Fibroblast of skin of left quadriceps (primary cell): Measurements from ENCODE around the gene CELF4.

ENCODE experiments used
- DNase-seq, 2 experiments: peaks; one replicate each; pipeline ENCODE4 v3.0.0-alpha.2; 2013; ENCODE audit warnings: low read depth in 2 of 2

CELF4 gene

GRCh38 chr18:37547196-37547827, 18.3 kb downstream of the CELF4 start:
- DNase-seq = no peak

DNA sequence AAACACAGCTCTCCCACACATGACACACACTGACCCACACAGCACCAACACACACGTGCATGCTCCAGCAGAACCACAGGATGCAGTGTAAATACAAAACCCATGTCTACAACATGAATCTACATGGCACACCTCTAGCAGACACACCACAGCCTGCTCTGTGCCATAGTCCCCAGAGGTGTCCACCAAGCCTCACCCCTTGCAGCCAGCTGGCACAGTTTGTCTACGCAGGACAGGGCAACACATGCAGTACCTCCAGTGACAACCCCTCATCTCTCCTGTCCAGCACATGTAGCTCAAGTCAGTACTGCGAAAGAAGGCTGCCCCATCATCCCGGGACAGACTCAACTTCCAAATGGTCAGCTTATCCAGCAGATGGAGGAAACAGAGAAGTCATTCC, 18.9 kb downstream of the CELF4 start:
- DNase-seq = no peak

DNA sequence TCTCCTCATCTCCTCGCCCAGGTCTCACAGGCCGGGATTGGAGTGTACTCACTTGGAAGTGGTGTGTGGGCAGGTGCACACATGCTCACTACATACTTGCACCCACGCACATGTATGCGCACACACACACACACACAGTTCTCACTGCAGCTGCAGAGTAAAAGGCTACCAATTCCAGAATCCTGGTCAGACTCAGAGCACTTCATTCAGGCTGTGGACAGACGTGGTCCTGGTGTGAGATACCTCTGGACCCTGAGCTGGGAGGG, 19.4 kb downstream of the CELF4 start:
- no peak for DNase-seq

DNA sequence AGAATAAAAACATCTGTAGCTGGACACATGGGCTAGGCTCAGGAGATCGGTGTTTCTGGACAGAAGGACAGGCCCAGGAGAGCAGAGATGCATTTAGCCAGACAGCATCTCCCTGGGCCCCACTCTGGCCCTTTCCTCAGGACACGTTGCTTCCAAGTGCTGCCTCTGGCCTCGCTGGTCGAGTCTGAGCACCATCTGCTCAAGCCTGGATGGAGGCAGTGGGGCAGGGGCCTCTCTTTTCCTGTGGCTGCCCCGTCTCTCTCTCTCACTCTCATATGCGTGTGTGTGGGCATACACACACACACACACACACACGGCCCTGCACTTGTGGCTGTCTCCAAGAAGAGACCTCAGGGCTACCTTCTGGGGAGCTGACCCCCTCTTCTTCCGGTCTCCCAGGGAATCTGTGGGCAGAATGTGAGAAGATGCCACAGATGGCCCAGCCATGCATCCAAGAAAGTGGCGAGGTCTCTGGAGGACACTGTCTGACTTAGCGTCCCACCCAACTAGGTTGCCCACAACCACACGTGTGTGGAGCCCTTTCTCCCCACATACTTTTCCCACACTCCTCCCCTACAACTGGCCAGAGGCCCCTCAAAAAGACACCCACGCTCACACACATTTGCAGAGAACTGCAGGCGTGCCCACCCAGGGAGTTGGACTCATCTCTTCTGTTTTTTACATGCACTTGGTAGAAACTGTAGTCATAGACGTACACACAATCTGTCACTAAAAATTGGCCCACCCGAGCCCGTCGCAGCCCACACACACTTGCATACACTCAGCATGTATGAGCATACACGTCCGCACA, 19.9 kb downstream of the CELF4 start:
- DNase-seq = no peak

- DNase-seq = no peak
These were observed 20.9 kb downstream of the CELF4 start for GRCh38 chr18:37544713-37545112.

GRCh38 chr18:37544217-37544616, 21.4 kb downstream of the CELF4 start:
- no peak for DNase-seq

DNA sequence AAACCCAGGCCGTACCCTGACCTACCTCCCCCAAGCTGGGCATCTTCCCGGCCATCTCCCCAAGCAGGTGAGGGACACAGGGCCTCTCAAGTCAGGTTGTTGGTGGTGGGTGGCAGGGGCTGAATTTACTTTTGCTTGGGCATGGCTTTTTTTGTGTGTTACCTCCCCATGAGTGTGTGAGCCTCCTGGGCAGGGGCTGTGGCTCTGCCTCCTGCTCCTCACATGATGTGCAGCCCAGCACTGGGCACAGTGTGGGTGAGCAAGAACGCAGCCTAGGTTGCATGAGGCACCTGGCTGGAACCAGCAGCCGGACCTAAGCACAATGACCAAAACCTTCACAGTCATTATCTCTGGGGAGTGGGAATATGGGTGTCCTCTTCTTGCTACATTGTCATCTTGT, 22.3 kb downstream of the CELF4 start:
- no peak for DNase-seq

- DNase-seq = no peak
These were observed 24.1 kb downstream of the CELF4 start for GRCh38 chr18:37541517-37541916.

DNA sequence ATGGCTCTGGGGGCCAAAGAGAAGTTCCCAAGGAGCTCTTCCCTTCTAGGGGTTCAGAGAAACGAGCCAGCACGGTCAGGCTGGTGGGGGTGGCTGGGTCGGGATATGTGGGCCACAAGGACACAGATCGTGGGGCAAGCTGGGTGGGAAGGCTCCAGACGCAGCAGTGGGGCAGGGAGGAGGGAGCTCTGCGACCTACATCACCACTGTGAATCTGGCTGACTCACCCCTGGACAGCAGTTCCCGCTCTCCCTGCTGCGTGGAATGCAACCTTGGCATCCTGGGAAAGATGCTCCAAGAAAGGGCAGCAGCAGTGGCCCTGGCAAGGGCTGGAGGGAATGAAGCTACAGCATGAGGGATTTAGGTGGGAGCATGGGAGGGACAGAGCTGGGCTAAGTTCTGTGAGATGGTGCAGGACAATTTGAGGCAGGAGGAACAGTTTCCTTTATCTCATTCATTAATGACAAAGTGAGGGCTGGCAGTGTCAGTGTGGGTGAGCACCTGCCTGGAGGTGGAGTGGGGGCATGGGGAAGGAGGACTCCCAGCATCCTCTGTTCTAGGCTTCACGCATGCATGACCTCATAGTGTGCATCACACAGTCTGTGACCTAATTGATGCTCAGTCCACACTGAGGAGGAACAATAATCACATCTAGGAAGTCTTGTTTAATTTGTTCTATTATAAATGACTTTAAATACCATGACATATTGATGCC, 25.0 kb downstream of the CELF4 start:
- DNase-seq = no peak

- no peak for DNase-seq
These were observed 26.4 kb downstream of the CELF4 start for GRCh38 chr18:37539236-37539635.

DNA sequence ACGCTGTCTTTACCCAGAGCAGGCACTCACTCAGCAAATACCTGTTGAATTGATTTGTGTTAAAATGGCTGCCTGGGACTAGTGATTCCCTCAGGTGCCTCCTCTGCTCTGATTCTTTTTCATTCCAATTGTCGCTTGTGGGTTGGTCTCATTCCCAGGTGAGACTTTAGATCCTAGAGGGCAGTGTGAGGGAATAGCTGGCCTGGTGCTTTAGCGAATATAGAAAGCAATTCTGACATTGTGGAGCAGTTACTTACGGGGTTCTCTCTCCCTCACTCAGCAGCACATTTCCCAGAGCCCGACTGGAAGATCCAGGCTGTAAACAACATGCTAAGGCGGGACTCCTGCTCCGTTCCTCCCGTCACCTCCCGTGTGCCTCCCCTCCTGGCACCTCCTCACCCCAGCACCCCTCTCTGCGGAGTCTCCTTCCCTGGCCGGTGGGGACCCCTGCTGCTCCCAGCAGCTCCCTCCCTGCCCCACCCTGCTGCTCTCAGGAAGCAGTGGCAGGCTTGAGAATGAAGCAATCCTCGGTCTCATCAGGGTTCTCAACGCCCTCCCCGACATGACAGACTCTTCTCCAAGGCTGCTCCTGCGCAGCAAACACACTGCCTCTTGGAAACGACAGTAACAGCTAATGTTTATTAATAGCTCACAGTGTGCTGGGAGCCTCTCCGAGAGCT, 26.9 kb downstream of the CELF4 start:
- DNase-seq = no peak

- DNase-seq = peak; percentile 9 to 14
These were observed 27.6 kb downstream of the CELF4 start for GRCh38 chr18:37537868-37538525.

GRCh38 chr18:37536656-37537055, 28.9 kb downstream of the CELF4 start:
- no peak for DNase-seq

- no peak for DNase-seq
These were observed 29.6 kb downstream of the CELF4 start for GRCh38 chr18:37535968-37536367.

DNA sequence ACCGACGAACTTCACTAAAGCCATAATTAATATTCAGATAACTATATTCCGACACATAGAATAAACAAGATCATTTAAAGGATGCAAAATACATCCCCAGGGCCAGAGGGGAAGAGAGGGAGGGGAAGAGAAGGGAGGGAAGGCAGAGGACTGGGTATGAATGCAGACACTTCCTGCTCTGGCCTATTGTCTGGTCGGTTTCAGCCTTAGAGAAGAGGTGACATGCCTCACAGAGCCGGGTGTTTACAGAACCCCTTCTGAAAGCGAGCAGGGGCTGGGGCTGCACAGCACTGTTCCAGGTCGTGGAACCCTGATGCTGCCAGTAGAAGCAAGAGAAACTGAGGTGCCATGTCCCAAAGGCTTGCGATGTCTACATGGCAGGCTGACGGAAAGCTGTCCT, 31.0 kb downstream of the CELF4 start:
- no peak for DNase-seq

- DNase-seq = no peak
These were observed 31.7 kb downstream of the CELF4 start for GRCh38 chr18:37533647-37534584.

DNA sequence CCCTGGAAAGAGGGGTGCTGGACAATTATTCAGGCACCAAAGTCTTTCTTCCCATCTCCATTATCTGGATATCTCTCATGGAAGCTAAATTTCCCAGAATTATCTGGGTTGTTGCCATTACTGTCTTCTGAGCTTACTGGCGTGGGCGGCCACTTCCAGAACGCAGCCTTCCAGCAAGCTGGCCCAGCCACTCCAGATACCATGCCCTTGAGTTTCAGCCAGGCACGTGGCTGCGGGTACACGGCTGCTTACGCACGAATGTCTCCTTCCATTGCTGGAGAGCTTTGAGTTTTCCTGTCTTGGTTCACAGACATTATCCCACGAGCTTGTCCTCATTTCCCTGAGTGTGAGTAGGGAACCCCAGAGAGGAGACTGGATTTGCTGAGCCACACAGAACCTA, 32.7 kb downstream of the CELF4 start:
- DNase-seq = no peak

GRCh38 chr18:37529863-37530262, 35.7 kb downstream of the CELF4 start:
- no peak for DNase-seq

DNA sequence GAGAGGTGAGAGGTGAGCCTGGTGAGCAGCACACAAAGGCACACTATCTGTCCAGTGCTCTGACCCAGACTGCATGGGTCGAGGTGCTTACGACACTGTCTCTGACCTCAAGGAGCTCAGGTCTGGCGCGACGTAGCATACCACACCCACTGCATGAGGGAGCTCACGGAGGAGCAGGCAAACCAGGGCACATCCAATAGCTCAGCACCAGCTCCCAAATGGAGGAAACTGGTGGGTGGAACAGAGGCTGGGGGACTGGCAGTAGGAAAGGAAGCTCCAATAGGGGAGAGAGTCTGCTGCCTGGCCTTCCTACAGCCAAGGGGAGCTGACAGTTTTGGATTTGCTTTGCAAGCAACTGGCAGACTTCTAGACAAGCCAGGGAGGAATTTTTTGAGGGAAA, 36.3 kb downstream of the CELF4 start:
- no peak for DNase-seq

DNA sequence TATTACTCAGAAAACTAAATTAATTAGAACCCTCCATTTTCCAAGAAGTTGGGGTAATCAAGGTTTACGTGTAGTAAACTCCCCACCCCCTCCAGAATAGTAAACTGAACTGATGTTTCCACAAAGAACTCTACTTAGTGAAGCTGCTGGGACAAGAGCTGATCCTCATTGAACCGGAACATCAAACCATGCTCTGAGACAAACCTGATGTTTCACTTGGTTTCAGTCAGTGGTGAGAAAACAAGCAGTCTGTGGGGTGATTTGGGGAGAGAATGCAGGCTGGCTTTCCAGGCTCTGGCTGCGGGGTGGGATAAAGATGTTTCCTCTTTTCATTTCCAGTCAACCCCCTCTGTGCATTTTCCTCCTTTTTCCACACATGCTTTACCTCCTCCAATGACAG, 38.2 kb downstream of the CELF4 start:
- no peak for DNase-seq

DNA sequence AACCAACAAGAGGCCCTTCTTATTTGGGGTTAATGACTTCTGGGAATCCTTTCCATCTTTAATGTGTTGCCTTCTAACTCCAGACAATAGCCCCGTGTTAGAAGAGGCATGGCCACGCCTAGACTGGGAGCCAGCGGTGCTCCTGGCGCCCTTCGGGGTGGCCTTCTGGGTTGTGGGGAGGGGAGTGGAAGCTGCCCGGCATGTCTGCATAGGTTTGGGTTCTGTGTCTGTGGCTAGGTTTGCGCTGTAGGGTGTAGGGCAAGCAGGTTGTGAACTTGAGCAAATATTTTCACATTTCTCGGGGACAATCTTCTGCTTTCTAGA, 40.4 kb downstream of the CELF4 start:
- no peak for DNase-seq
